HEK293 (cell line): ENCODE results near the gene GNS.

ENCODE experiments used
- FEZF1 ChIP-seq: fragments of 450-650 bp; formaldehyde crosslinking; IDR thresholded peaks from 2 replicates; pipeline ENCODE4 v1.5.1; 2016; ENCODE audit warnings: missing biosample characterization, missing genetic modification characterization
- GLIS1 ChIP-seq: fragments of 450-650 bp; formaldehyde crosslinking; IDR thresholded peaks from 2 replicates; pipeline ENCODE4 v1.5.1; 2016; ENCODE audit warnings: missing biosample characterization, missing genetic modification characterization
- KLF10 ChIP-seq: fragments of 450-650 bp; IDR thresholded peaks from 2 replicates; pipeline ENCODE4 v1.5.1; 2018; ENCODE audit warnings: missing biosample characterization, mild to moderate bottlenecking, missing genetic modification characterization
- KLF17 ChIP-seq: fragments of 450-650 bp; formaldehyde crosslinking; IDR thresholded peaks from 2 replicates; pipeline ENCODE4 v1.5.1; 2016; ENCODE audit warnings: missing biosample characterization, missing genetic modification characterization
- MZF1 ChIP-seq: fragments of 450-650 bp; formaldehyde crosslinking; IDR thresholded peaks from 2 replicates; pipeline ENCODE4 v1.5.1; 2017; ENCODE audit warnings: missing biosample characterization, missing genetic modification characterization, borderline replicate concordance
- SALL2 ChIP-seq: fragments of 450-650 bp; formaldehyde crosslinking; IDR thresholded peaks from 2 replicates; pipeline ENCODE4 v1.5.0; 2017; ENCODE audit warnings: missing biosample characterization, mild to moderate bottlenecking, missing genetic modification characterization, borderline replicate concordance
- ZBTB44 ChIP-seq: fragments of 450-650 bp; IDR thresholded peaks from 2 replicates; pipeline ENCODE4 v1.5.1; 2018; ENCODE audit warnings: missing biosample characterization, mild to moderate bottlenecking, missing genetic modification characterization
- ZFP3 ChIP-seq: fragments of 450-650 bp; formaldehyde crosslinking; IDR thresholded peaks from 2 replicates; pipeline ENCODE4 v1.5.1; 2016; ENCODE audit warnings: low read depth, missing biosample characterization, missing genetic modification characterization
- ZNF10 ChIP-seq: fragments of 450-650 bp; formaldehyde crosslinking; IDR thresholded peaks from 2 replicates; pipeline ENCODE4 v1.5.1; 2017; ENCODE audit warnings: missing biosample characterization, missing genetic modification characterization
- ZNF114 ChIP-seq: fragments of 450-650 bp; formaldehyde crosslinking; IDR thresholded peaks from 2 replicates; pipeline ENCODE4 v1.5.0; 2017; ENCODE audit warnings: missing biosample characterization, missing genetic modification characterization
- ZNF155 ChIP-seq: fragments of 450-650 bp; formaldehyde crosslinking; IDR thresholded peaks from 2 replicates; pipeline ENCODE4 v1.5.1; 2016; ENCODE audit warnings: missing biosample characterization, missing genetic modification characterization
- ZNF157 ChIP-seq: fragments of 450-650 bp; formaldehyde crosslinking; IDR thresholded peaks from 2 replicates; pipeline ENCODE4 v1.5.1; 2016; ENCODE audit warnings: missing biosample characterization, missing genetic modification characterization
- ZNF221 ChIP-seq: fragments of 450-650 bp; formaldehyde crosslinking; IDR thresholded peaks from 2 replicates; pipeline ENCODE4 v1.5.1; 2017; ENCODE audit warnings: missing biosample characterization, missing genetic modification characterization, borderline replicate concordance
- ZNF24 ChIP-seq: fragments of 450-650 bp; formaldehyde crosslinking; IDR thresholded peaks from 2 replicates; pipeline ENCODE4 v1.5.1; 2016; ENCODE audit warnings: missing biosample characterization, missing genetic modification characterization
- ZNF280C ChIP-seq: fragments of 450-650 bp; formaldehyde crosslinking; IDR thresholded peaks from 2 replicates; pipeline ENCODE4 v1.5.1; 2016; ENCODE audit warnings: missing biosample characterization, missing genetic modification characterization
- ZNF48 ChIP-seq: fragments of 450-650 bp; formaldehyde crosslinking; IDR thresholded peaks from 2 replicates; pipeline ENCODE4 v1.5.1; 2016; ENCODE audit warnings: missing biosample characterization, missing genetic modification characterization
- ZNF514 ChIP-seq: fragments of 450-650 bp; formaldehyde crosslinking; IDR thresholded peaks from 2 replicates; pipeline ENCODE4 v1.5.1; 2016; ENCODE audit warnings: missing biosample characterization, missing genetic modification characterization
- ZNF529 ChIP-seq: fragments of 450-650 bp; formaldehyde crosslinking; IDR thresholded peaks from 2 replicates; pipeline ENCODE4 v1.5.1; 2017; ENCODE audit warnings: missing genetic modification characterization, missing biosample characterization; ENCODE audit not compliant: insufficient replicate concordance
- ZNF596 ChIP-seq: fragments of 450-650 bp; IDR thresholded peaks from 2 replicates; pipeline ENCODE4 v1.5.0; 2018; ENCODE audit warnings: missing biosample characterization, mild to moderate bottlenecking, missing genetic modification characterization, moderate library complexity
- ZNF623 ChIP-seq: fragments of 450-650 bp; formaldehyde crosslinking; IDR thresholded peaks from 2 replicates; pipeline ENCODE4 v1.5.1; 2016; ENCODE audit warnings: missing biosample characterization, missing genetic modification characterization
- ZNF701 ChIP-seq: fragments of 450-650 bp; formaldehyde crosslinking; IDR thresholded peaks from 2 replicates; pipeline ENCODE4 v1.5.1; 2016; ENCODE audit warnings: missing biosample characterization, missing genetic modification characterization
- ZNF747 ChIP-seq: fragments of 450-650 bp; formaldehyde crosslinking; IDR thresholded peaks from 2 replicates; pipeline ENCODE4 v1.5.1; 2016; ENCODE audit warnings: missing biosample characterization, missing genetic modification characterization
- ZNF76 ChIP-seq: fragments of 450-650 bp; formaldehyde crosslinking; IDR thresholded peaks from 2 replicates; pipeline ENCODE4; 2016; ENCODE audit warnings: low read depth, missing biosample characterization, missing genetic modification characterization, borderline replicate concordance
- ZSCAN30 ChIP-seq: fragments of 450-650 bp; IDR thresholded peaks from 2 replicates; pipeline ENCODE4 v1.5.1; 2018; ENCODE audit warnings: missing biosample characterization, mild to moderate bottlenecking, missing genetic modification characterization, moderate library complexity
- TF ChIP-seq, protein P1 (sequence below): fragments of 450-650 bp; formaldehyde crosslinking; IDR thresholded peaks from 2 replicates; pipeline ENCODE4 v1.5.1; 2016; ENCODE audit warnings: missing biosample characterization, missing genetic modification characterization
- TF ChIP-seq, protein P2 (sequence below): fragments of 450-650 bp; formaldehyde crosslinking; IDR thresholded peaks from 2 replicates; pipeline ENCODE4 v1.5.1; 2016; ENCODE audit warnings: missing biosample characterization, missing genetic modification characterization
- TF ChIP-seq, protein P3 (sequence below): fragments of 450-650 bp; formaldehyde crosslinking; IDR thresholded peaks from 2 replicates; pipeline ENCODE4 v1.5.0; 2017; ENCODE audit warnings: missing biosample characterization, missing genetic modification characterization, borderline replicate concordance

Gene GNS

GRCh38 chr12:64759035-64759894, at the start of gene GNS (continued):
- TF ChIP-seq, protein P1, sequence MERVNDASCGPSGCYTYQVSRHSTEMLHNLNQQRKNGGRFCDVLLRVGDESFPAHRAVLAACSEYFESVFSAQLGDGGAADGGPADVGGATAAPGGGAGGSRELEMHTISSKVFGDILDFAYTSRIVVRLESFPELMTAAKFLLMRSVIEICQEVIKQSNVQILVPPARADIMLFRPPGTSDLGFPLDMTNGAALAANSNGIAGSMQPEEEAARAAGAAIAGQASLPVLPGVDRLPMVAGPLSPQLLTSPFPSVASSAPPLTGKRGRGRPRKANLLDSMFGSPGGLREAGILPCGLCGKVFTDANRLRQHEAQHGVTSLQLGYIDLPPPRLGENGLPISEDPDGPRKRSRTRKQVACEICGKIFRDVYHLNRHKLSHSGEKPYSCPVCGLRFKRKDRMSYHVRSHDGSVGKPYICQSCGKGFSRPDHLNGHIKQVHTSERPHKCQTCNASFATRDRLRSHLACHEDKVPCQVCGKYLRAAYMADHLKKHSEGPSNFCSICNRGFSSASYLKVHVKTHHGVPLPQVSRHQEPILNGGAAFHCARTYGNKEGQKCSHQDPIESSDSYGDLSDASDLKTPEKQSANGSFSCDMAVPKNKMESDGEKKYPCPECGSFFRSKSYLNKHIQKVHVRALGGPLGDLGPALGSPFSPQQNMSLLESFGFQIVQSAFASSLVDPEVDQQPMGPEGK (tag by site-specific recombination) = peak; percentile 54
- TF ChIP-seq KLF17 (tag by site-specific recombination) (peak; percentile 60; the same call in 1 of the 2 replicates), ZNF114 (tag by site-specific recombination) (no peak), ZNF48 (no peak), ZFP3 (tag by site-specific recombination) (no peak), ZNF155 (tag by site-specific recombination) (no peak), ZNF221 (tag by site-specific recombination) (no peak), ZNF596 (tag by site-specific recombination) (no peak), ZSCAN30 (tag by site-specific recombination) (no peak), ZNF24 (tag by site-specific recombination) (peak; percentile 95), MZF1 (tag by site-specific recombination) (no peak), KLF10 (tag by site-specific recombination) (peak; percentile 86; the same call in 1 of the 2 replicates), ZNF529 (tag by site-specific recombination) (no peak), ZBTB44 (no peak), ZNF10 (no peak), ZNF157 (no peak), ZNF514 (tag by site-specific recombination) (no peak), FEZF1 (no peak; the same call in 1 of the 2 replicates), GLIS1 (tag by site-specific recombination) (peak; percentile 61), ZNF76 (tag by site-specific recombination) (peak; percentile 31; the same call in 1 of the 2 replicates), ZNF701 (no peak), SALL2 (tag by site-specific recombination) (no peak), ZNF623 (tag by site-specific recombination) (no peak), ZNF747 (tag by site-specific recombination) (no peak), ZNF280C (tag by site-specific recombination) (no peak)
- TF ChIP-seq, protein P2, sequence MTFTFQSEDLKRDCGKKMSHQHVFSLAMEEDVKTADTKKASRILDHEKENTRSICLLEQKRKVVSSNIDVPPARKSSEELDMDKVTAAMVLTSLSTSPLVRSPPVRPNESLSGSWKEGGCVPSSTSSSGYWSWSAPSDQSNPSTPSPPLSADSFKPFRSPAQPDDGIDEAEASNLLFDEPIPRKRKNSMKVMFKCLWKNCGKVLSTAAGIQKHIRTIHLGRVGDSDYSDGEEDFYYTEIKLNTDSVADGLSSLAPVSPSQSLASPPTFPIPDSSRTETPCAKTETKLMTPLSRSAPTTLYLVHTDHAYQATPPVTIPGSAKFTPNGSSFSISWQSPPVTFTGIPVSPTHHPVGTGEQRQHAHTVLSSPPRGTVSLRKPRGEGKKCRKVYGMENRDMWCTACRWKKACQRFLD (tag by site-specific recombination) = no peak
- TF ChIP-seq, protein P3, sequence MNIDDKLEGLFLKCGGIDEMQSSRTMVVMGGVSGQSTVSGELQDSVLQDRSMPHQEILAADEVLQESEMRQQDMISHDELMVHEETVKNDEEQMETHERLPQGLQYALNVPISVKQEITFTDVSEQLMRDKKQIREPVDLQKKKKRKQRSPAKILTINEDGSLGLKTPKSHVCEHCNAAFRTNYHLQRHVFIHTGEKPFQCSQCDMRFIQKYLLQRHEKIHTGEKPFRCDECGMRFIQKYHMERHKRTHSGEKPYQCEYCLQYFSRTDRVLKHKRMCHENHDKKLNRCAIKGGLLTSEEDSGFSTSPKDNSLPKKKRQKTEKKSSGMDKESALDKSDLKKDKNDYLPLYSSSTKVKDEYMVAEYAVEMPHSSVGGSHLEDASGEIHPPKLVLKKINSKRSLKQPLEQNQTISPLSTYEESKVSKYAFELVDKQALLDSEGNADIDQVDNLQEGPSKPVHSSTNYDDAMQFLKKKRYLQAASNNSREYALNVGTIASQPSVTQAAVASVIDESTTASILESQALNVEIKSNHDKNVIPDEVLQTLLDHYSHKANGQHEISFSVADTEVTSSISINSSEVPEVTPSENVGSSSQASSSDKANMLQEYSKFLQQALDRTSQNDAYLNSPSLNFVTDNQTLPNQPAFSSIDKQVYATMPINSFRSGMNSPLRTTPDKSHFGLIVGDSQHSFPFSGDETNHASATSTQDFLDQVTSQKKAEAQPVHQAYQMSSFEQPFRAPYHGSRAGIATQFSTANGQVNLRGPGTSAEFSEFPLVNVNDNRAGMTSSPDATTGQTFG (tag by site-specific recombination) = no peak
